Glomerular endothelial cell (primary cell): Measurements from ENCODE around the gene ALDH2. TPM values are rescaled to one million over a fixed set of nuclear protein-coding genes. Genes with fewer than 3 reads are reported as not detected.
A peak's percentile ranks its signal among the peaks of the same experiment; 100 is the strongest.
"Not testable (repeated sequence)": the region's sequence is repeated elsewhere in the genome, so short reads cannot be mapped to it uniquely, and the experiment has no call there.

Experiments
- DNase-seq: peaks from one replicate; pipeline ENCODE4 v3.0.0-alpha.2; 2011; ENCODE audit warnings: low read depth, low spot score; ENCODE audit errors: extremely low read depth
- total RNA-seq: library from RNA; depleted of rRNA; stranded (reverse); fragments of >200 nt; gene quantifications from 2 replicates; pipeline ENCODE4 v1.2.3, GENCODE V29; 2015

ALDH2 gene
- total RNA-seq, 1 donor from 2014 or later, result 40.3 TPM

DNA sequence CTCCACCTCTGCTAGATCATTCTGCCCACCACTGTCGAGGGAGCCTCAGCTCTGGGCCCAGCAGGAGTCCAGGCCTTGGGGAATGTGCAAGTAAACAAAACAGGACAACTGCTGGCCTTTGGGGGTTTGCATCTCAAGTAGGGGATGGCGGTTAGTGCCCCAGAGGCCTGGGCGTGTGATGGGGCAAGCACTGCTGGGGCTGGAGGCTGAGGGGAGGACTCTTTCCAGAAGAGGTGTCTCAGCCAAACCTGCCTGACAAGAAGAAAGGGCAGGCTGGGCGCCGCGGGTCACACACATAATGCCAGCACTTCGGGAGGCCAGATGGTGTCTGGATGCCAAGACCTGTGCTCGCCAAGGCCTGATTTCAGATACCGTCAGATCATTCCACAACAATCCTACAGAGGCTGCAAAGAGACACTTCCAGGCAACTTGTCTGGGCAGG lies 8.6 kb upstream of the ALDH2 start:
- DNase-seq, result no peak

DNA sequence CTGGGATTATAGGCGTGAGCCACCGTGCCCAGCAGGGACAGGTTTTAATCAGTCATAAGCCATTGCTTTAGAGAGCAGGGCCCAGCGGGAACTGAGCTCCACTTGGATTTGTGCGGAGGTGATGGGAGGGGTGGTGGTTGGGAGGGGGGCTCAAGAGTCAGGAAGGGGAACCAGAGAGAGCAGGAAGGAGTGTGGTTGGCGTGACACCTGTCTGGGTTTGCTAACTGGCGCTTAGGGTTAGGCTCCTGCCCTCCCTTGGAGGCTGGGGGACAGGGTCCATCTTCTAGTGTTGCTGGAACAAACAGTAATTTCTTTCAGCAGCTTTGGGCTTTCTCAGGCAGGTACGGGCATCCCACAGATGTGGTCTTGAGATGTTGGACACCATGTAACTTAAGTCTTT lies 7.5 kb upstream of the ALDH2 start:
- DNase-seq, result no peak

DNA sequence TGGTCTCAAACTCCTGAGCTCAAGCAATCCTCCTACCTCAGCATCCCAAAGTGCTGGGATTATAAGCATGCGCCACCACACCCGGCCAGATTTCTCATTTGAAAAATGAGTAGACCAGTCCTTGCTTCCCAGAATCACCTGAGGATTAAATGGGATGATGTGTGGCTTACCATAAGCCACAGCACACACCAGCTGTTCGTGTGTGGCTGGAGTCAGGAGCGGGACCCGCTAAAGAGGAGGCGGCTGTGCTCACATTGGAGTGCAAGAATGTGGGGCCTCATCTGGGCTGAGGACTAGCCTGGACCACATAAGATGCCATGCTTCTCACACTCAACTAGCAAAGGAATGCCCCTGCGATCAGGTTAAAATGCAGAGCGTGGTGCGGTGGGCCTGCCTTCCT lies 6.7 kb upstream of the ALDH2 start:
- no peak for DNase-seq

DNA sequence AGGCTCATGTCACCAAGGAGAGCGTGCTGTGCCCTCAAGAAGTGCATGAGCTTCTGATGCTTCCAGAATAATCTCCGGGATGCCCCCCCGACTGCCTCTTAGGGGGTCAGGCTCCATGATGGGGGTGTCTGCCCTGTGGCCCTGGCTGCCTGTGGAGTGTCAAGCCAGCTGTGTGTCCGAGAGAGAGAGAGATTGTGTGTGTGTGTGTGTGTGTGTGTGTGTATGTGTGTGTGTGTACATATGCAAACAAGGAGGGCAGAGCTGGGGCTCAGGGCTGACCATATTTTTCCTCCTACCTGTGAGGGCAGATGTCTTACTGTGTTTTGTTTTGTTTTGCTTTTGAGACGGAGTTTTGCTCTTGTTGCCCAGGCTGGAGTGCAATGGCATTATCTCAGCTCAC lies 5.6 kb upstream of the ALDH2 start:
- DNase-seq, result no peak

DNA sequence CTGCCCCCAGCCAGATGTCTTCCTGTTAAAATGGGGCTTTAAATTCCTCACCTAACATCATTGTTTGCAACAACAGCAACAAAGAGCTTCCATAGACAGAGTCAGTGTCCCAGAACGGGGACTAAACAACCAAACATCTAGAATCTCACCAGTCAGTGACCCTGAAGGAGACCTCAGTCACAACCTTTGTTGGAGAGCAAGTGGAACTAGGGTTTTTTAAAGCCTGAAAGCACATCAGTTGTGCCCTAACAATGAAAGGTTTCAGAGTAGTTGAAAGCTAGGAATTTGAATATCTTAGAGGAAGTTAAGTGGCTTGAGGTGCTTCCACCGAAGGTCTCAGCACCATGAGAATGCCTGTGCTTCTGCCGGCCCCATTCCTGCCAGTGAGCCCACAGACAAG lies 5.0 kb upstream of the ALDH2 start:
- no peak for DNase-seq

DNA sequence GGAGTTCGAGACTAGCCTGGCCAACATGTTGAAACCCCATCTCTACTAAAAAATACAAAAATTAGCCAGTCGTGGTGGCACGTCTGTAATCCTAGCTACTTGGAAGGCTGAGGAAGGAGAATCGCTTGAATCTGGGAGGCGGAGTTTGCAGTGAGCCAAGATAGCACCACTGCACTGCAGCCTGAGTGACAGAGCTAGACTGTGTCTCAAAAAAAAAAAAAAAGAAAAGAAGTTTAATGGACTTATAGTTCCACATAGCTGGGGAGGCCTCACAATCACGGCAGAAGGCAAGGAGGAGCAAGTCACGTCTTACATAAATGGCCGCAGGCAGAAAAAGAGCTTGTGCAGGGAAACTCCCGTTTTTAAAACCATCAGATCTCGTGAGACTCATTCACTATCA lies 3.2 kb upstream of the ALDH2 start:
- not testable (repeated sequence) for DNase-seq

DNA sequence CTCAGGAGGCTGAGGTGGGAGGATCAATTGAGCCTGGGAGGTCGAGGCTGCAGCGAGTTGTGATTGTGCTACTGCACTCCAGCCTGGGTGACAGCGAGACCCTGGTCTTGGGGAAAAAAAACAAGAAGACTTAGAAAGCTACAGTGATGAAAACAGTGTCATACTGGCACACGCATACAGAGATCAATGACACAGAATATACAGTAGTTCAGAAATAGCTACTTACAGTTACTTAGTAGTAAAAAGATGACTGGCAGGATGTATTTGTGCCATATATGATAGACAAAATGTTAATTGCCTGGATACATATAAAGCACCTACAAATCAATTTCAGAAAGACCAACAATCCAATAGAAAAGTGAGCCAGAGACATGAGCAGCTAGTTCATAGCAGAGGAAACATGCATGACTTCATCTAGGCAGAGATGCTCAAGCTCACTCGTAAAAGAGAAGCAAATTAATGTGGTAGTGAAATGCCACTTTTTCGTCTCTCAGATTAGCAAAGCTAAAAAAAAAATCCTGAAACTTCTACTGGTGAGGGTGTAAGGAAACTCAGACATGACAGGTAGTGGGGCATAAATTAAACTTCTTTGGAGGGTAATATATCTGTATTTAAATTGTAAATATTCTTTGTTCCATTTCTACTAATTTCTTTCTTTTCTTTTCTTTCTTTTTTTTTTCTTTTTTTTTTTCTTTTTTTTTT lies 2.5 kb upstream of the ALDH2 start:
- DNase-seq, result no peak

DNA sequence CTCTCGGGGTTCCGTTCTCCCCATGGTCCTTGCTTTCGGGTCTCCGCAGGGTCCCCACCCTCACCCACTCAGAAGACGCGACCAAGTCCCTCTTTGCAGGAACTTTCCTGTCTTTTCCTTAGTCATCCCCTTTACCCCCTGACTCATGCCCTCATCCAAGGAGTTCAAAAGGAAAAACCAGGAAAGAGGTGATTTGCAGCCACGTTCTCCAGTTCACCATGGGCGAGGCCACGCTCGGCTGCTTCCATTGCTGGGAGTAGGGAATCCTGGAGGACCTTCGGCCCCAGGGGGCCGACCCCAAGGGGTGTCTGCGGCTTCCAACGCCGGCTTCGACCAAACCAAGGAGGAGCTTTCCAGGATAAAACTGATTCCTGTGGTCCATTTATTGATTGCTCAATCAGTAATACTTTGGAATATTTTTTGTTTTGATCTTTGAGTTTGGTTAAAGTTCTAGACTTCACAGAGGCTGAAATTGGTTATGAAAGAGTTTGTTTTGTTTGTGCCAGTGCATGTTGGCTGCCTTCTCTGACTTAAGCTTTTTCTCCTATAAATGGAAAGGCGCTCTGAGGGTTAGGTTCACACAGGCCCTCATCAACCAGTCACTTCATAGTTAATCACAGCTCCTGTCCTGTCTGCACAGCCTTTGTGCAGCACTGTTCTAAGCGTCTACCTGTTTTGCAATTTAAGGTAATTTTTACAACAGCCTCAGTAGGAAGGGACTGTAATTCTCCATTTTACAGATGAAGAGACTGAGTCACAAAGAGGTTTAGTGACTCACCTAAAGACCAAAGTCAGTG lies 827 bp downstream of the ALDH2 start:
- DNase-seq, result no peak

DNA sequence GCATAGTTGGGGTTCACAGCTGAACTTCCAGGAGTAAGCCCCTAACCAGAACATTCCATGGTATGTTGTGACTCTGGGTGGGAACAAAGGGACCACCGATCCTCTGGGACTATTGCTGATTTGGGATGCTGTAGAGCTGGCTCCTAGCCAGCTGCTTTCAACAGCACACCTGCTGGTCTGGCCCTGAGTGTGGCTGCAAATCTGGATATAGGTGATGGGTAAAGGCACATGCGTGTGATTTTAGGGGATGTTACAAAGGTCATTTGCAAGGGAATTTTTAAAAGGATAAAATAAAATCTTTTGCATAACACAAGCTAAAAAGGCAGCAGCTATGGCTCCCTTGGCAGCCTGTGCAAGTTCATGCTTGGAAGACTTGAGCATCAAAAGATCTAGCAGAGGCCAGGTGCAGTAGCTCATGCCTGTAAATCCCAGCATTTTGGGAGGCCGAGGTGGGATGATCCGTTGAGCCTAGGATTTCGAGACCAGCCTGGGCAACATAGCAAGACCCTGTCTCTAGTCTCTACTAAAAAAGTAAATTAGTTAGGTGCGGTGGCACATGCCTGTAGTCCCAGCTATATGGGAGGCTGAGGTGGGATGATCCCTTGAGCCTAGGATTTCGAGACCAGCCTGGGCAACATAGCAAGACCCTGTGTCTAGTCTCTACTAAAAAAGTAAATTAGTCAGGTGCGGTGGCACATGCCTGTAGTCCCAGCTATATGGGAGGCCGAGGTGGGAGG lies 1.6 kb downstream of the ALDH2 start:
- no peak for DNase-seq

DNA sequence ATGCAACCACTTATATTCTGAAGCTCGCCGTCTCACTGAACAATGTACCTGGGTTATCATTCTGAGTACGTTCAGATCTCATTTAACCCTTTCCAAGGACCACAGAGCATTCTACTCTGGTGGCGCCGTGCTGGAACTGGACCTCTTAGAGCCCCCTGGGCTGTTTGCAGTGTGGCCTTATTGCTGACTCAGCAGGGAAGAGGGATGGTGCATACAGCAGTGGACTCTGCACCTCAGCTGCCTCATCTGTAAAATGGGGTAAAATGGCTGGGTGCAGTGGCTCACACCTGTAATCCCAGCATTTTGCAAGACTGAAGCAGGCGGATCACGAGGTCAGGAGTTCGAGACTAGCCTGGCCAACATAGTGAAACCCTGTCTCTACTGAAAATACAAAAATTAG lies 2.9 kb downstream of the ALDH2 start:
- DNase-seq, result no peak

DNA sequence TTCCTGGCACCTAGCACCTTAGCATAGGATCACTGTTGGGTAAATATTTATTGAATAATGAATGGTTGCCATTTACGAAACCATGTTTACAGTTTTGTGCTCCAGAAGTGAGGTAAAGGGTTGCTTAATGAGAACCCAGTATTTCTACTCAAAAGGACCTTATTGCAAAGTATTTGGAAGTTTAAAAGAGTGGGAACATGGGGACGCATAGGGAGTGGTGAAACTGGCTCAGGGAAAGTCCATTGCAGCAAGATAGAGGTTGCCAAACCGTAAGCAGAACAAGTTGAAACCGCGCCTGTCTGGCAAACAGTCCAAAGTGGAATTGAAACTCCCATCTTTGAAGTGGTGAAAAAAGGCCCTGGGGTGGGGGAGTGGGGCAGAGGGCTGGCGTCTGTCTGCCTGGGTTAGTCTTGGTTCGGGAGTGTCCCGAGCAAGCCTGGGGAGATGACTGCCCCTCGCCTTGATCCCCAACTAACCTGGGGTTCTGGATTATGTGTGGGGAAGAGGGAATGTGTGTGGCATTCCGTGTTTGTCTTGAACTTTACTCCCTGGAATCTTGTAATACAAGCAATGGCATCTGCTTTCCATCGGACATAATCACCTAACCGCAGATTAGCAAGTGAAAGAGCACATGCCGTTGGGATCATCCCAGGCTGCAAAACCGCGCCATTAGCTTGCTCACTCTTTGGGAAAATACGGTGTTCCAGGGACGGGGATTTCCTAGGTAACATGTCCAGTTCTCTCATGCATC lies 7.2 kb downstream of the ALDH2 start:
- no peak for DNase-seq

DNA sequence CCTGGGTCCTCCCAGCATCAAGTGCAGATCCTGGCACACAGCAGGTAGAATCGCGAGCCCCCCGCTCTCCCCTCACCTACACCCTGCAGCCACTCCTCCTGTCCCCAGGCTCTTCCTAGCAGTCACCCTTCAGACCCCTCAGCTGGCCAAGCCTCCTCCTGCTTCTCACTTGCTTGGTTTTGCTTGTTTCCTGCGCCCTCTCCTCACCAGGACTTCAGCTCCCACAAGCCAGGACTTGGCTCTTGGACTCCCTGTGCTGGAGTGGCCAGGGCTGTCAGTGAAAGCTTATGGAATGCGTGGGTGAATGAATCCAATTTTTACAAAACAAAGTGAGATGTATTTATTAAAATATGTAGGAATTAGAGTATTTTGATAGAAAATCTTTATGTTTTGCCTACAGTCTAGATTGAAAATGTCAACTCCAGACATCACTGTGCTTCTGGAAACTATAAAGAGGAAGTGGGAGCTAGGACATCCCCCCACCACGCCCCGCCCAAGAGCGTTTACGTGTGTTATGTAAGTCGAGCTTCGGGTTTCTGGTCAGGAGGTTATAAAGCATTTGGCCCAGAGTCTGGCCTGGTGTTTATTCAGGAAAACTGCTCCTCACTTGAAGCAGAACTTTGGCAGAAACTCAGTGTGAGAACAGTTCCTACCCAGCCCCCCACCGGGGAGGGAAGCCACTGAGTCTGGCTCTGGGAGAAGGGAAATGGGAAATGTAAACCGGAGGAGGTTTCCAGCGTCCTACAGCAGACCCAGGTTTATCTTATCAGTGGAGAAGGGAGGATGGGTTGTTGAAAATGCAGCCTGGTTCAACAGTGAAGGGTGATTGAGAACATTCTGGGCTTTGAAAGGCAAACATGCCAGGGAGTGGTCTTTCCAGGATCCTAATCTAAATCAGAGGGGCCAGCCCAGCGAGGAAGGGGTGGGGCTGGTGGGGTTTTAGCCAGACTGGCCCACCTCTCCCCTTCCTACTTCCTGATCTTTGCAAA lies 8.8 kb downstream of the ALDH2 start:
- peak; percentile 56 for DNase-seq

DNA sequence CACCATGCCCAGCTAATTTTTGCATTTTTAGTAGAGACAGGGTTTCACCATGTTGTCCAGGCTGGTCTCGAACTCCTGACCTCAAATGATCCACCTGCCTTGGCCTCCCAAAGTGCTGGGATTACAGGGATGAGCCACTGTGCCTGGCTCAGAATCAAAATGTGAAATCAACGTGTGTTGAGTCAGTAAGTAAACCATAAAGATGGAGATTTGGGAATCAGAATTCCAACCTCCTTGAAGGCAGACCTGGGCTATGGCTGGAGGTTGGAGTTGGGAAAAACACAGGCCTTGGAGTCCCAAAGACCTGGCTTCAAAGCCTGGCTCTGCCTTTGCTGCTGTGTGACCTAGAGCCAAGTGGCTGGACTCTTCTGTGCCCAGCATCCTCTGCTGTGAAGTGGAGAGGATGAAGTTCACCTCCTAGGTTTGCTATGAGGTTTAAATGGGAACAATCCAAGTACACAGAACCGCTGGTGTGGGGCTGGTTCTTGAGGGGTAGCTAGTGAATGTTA lies 10.2 kb downstream of the ALDH2 start:
- no peak for DNase-seq

DNA sequence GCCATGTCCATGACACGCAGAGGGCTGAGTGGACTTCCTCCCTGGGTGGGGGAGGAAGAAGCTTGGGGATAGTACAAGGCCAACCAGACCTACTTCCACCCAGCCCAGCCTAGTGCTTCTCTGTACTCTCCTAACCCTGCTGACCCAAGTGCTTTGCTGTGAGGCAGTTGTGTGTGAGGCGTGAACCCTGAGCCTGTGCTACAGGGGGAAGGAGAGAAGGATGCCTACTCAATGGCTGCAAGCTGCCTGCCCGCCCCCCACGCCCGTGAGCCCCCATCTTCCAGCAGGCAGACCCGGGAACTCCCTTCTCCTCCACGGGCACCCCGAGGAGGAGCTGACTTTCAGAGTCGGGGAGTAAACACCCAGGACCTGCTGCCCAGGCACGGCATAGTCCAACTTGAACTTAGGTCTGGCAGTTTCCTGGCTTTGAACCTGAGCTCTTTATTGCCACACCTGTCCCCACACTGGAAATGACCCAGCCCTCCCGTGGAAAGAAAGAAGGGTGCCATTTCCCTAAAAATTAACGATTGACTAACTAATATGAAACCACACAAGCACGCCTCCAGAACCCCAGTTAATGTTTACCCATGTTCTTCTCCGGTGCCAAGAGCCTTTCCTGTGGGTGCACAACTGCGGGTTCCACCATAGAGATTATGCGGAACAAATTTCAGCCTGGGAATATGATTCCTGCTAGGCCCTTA lies 10.8 kb downstream of the ALDH2 start:
- no peak for DNase-seq

DNA sequence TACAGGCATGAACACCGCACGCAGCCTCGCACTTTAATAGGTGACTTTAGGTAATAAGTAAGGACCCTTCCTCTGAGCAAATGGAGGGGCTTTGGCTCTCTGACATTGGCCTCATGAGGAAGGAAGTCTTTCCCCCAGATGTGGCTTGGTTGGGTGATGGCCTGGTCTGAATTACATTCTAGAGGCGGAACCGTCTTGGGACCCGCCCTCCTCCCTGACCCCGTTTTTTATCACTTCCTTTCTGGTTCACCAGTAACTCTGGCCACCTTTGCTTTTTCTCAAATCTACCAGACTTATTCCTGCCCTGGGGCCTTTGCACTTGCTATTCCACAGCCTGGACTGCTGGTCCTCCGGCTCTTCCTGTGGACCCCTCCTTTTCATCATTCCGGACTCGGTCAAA lies 13.4 kb downstream of the ALDH2 start:
- no peak for DNase-seq

DNA sequence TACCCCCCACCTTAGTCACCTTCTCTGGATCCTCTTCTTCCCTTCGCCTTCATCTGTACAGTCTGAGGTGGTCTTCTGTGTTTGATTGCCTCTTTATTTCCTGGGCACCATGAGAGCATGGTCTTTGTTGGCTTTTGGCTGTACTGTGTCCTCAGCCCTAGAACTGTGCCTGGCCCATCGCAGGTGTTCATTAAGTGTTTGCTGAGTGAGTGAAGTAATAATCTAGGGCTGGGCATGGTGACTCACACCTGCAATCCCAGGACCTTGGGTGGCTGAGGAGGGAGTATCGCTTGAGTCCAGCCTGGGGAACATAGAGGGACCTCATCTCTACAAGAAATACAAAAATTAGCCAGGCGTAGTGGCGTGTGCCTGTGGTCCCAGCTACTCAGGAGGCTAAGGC lies 13.9 kb downstream of the ALDH2 start:
- no peak for DNase-seq

DNA sequence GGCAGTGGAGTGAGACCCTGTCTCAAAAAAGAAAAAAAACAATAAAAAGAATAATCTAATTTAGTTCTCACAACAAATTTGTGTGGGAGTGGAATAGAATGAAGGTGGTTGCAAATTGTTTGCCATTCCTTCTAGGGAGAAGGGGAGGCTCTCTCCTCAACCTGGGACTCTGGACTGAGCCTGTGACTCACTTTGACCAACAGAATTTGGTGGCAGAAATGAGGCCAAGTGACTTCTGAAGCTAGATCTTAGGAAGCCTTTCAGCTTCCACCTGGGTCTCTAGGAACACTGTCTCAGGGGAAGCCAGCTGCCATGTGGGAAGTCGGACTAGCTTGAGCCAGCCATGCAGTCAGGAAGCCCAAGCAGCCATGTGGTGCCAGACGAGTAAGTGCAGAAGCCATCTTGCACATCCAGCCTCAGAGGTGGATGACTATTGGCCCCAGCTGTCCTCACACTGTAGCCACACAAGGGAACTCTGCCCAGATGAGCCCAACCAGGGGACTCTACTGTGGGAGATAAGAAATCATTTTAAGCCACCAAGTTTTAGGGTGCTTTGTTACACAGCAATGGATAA lies 14.4 kb downstream of the ALDH2 start:
- DNase-seq, result no peak

DNA sequence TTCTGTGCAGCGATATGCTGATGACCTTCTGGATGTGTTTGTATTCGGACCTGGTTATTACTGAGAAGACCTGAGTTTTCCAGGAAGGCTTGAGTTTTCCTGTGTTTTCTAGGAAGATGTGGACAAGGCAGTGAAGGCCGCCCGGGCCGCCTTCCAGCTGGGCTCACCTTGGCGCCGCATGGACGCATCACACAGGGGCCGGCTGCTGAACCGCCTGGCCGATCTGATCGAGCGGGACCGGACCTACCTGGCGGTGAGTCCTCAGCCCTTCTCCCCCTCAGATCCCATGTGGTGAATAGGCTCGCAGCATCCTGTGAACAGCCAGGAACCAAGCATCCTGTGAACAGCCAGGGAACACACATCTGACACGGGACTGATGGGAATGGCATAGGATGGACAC lies 16.3 kb downstream of the ALDH2 start:
- no peak for DNase-seq

DNA sequence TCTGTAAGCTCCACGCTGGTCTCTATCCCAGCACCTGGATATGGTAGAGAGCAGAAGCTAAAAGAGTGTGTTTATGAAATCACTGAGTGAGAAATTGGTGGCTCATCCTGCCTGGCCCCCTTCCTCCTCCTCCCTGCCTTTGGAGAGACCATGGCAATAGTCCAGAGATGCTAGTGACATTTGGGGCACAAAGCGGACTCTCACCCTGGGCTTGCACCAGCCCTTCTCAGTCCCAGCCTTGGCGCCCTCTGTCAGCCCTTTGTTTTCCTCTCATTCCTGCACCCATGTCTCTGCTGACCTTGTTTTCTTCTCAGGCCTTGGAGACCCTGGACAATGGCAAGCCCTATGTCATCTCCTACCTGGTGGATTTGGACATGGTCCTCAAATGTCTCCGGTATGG lies 18.2 kb downstream of the ALDH2 start:
- DNase-seq, result no peak
